Measurements from ENCODE around the gene PCDHGC3.

GRCh38 chr5:141489841-141490240, 14.1 kb downstream of the PCDHGC3 start:
- TF ChIP-seq CTCF (conservative IDR thresholded peaks at IDR 0.05; ENCODE audit: low read depth, low read length) (no peak), FOS (IDR thresholded peaks at IDR 0.05; ENCODE audit: low read depth, low read length) (no peak), POLR2A (IDR thresholded peaks at IDR 0.05; ENCODE audit: low read depth, low read length) (no peak), MAFK (IDR thresholded peaks at IDR 0.05; ENCODE audit: low read depth, low read length) (no peak), BHLHE40 (IDR thresholded peaks at IDR 0.05; ENCODE audit: low read depth, low read length) (no peak), MXI1 (IDR thresholded peaks at IDR 0.05; ENCODE audit: borderline replicate concordance, low read depth, low read length) (no peak), NFE2L2 (IDR thresholded peaks at IDR 0.05; ENCODE audit: low read depth, low read length) (no peak), SMC3 (IDR thresholded peaks at IDR 0.05; ENCODE audit: low read depth, low read length) (no peak), CEBPB (IDR thresholded peaks at IDR 0.05; ENCODE audit: low read depth, low read length) (no peak), ELK1 (IDR thresholded peaks at IDR 0.05; ENCODE audit: borderline replicate concordance, low read depth, low read length) (no peak), USF2 (IDR thresholded peaks at IDR 0.05; ENCODE audit: low read depth, low read length) (no peak), RCOR1 (IDR thresholded peaks at IDR 0.05; ENCODE audit: insufficient replicate concordance, low read length) (no peak)

Measured in IMR-90 (cell line).